ENCODE data around the gene HIP1.
A peak's percentile ranks its signal among the peaks of the same experiment; 100 is the strongest.
"Not testable (repeated sequence)": the region's sequence is repeated elsewhere in the genome, so short reads cannot be mapped to it uniquely, and the experiment has no call there.

The HIP1 gene

GRCh38 chr7:75712517-75713361 lies 26.0 kb downstream of the HIP1 start:
- peak in 1 of 4 experiments; percentile 20 for DNase-seq

GRCh38 chr7:75711656-75712514 lies 26.9 kb downstream of the HIP1 start:
- peak; percentile 20 to 43 (median 24) for DNase-seq

GRCh38 chr7:75711076-75711475 lies 27.7 kb downstream of the HIP1 start:
- DNase-seq = no peak

GRCh38 chr7:75704928-75705327 lies 33.8 kb downstream of the HIP1 start:
- DNase-seq = no peak

GRCh38 chr7:75702515-75702914 lies 36.2 kb downstream of the HIP1 start:
- no peak for DNase-seq

- no peak for DNase-seq
Observed at GRCh38 chr7:75699993-75700392, 38.7 kb downstream of the HIP1 start.

- DNase-seq = no peak
Observed at GRCh38 chr7:75698358-75698757, 40.4 kb downstream of the HIP1 start.

GRCh38 chr7:75696263-75697037 lies 42.3 kb downstream of the HIP1 start:
- no peak for DNase-seq

- no peak for DNase-seq
Observed at GRCh38 chr7:75694638-75695399, 43.9 kb downstream of the HIP1 start.

- DNase-seq = not testable (repeated sequence)
Observed at GRCh38 chr7:75693668-75694067, 45.1 kb downstream of the HIP1 start.

- DNase-seq = no peak
Observed at GRCh38 chr7:75691793-75692543, 46.8 kb downstream of the HIP1 start.

GRCh38 chr7:75690121-75690523 lies 48.6 kb downstream of the HIP1 start:
- no peak for DNase-seq

- no peak for DNase-seq
Observed at GRCh38 chr7:75689246-75690099, 49.3 kb downstream of the HIP1 start.

GRCh38 chr7:75688200-75689136 lies 50.3 kb downstream of the HIP1 start:
- DNase-seq = no peak

GRCh38 chr7:75687246-75688088 lies 51.3 kb downstream of the HIP1 start:
- DNase-seq = no peak

GRCh38 chr7:75686551-75686950 lies 52.2 kb downstream of the HIP1 start:
- DNase-seq = no peak

- DNase-seq = not testable (repeated sequence)
Observed at GRCh38 chr7:75682052-75682451, 56.7 kb downstream of the HIP1 start.

- DNase-seq = no peak
Observed at GRCh38 chr7:75679060-75679459, 59.7 kb downstream of the HIP1 start.

Measured in suppressor macrophage (primary cell).